GDM1 (cell line): ENCODE results near the gene HS1BP3.

Source experiments
- DNase-seq: peaks from one replicate; lab custom pipeline; 2025; lab: John Stamatoyannopoulos, UW

HS1BP3 gene

GRCh38 chr2:20570249-20570648 is 80.6 kb downstream of the HS1BP3 start:
- DNase-seq, result no peak

- no peak for DNase-seq
Observed at GRCh38 chr2:20569464-20570223, 81.3 kb downstream of the HS1BP3 start.

- no peak for DNase-seq
Observed at GRCh38 chr2:20568501-20569463, 82.1 kb downstream of the HS1BP3 start.

GRCh38 chr2:20567926-20568179 is 83.0 kb downstream of the HS1BP3 start:
- no peak for DNase-seq
